Hypothalamus (tissue), 51 donors: ENCODE data around the gene PDS5B.
"Not testable (repeated sequence)": the region's sequence is repeated elsewhere in the genome, so short reads cannot be mapped to it uniquely, and the experiment has no call there.

Experiments
- DNase-seq, 51 donors: peaks; one replicate each; lab custom pipeline; 2025; lab: John Stamatoyannopoulos, UW

The PDS5B gene

GRCh38 chr13:32586080-32586900, at the start of gene PDS5B:
TSS of gene PDS5B (plus strand) at chr13:32586452. CDS start at chr13:32648773, 62,321 bp downstream.
- peak; percentile 46 to 97 (median 89) for DNase-seq

DNA sequence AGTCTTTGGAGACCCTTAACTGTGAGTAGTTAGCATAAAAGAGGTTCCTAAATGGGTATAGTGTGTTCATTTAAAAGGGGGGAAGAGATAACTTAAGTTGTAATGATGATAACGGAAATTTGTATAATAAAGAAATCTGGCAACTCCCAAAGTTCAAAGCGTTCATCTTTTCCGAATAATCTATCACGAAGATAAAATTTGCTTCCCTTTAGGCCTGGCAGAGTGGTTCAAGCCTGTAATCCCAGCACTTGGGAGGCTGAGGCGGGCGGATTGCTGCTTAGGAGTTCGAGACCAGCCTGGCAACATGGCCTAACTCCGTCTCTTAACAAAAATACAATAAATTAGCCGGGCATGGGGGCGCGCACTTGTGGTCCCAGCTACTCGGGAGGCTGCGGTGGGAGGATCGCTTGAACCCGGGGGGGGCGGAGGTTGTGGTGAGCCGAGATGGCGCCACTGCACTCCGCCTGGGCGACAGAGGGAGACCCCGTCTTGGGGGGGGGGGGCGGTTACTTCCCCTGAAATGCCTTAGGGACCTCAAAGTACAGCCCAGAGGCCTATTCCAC, 48.6 kb upstream of the PDS5B start:
- DNase-seq, result peak in 17 of 51 donors; percentile 4 to 49 (median 21)

DNA sequence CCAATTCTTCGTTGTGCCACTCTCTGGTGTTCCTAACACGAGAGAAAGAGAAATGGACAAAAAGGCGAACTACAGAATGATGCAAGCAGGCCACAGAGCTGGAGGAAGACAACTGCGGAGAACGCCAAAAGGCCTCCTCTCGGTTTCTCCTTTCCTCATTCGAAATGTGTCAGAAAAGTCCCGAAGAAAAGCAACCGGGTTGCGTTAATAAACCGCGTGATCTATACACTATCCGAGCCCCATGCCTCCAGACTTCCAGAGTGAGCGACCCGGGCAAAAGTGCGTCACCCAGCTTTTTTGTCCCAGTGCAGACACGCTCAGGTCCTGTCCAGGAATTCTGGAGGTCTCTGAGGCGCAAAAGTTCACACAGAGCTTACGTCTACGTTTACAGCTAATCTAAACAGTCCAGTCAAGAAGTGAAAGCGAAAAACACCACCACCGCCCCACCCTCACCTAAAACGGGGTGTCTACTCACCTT, 48.1 kb upstream of the PDS5B start:
- DNase-seq, result peak in 26 of 51 donors; percentile 13 to 76 (median 44)

GRCh38 chr13:32538621-32539246, 47.5 kb upstream of the PDS5B start, which contains the start of gene N4BP2L2:
TSS of gene N4BP2L2 (minus strand) at chr13:32538795. CDS start at chr13:32537027, 1,768 bp downstream.
- peak; percentile 27 to 97 (median 90) for DNase-seq

DNA sequence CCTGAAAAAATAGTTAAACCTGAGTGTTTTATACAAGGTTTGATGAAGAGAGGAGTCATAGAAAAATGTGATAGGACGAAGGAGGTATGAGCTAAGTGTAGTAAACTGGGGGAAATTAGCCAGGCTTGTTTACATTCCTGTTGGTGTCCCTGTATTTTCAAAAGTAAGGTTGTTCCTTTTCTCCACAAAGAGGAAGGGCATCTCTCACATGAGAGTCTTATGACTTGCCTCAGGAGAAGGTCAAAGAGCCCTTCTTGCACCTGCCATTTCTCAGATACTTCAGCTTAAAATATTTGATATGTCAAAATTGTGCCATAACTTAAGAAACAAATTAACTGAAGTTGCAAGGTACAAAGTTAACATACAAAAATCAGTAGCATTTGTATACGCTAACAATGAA, 44.0 kb upstream of the PDS5B start:
- DNase-seq, result no peak

GRCh38 chr13:32545083-32545482, 41.2 kb upstream of the PDS5B start:
- DNase-seq, result no peak

GRCh38 chr13:32548837-32549236, 37.4 kb upstream of the PDS5B start:
- DNase-seq, result no peak

DNA sequence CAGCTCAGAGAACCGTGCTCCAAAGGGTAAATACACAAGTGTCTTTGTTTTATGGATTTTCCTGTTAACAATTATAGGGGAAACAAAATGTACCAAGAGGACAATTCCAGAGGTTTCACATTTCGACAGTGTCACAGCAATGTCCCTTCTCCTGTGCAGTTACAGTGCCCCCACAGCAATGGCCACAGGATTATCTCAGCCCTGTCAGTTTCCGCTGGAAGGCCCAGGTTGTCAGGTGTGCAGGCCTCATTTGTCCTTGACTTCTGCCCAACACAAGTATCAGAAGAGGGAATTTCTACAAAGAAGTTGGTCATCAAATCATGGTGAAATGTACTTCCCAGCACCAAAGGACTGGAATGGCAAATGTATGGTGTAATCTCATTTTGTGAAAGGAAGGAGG, 36.5 kb upstream of the PDS5B start:
- DNase-seq, result no peak

DNA sequence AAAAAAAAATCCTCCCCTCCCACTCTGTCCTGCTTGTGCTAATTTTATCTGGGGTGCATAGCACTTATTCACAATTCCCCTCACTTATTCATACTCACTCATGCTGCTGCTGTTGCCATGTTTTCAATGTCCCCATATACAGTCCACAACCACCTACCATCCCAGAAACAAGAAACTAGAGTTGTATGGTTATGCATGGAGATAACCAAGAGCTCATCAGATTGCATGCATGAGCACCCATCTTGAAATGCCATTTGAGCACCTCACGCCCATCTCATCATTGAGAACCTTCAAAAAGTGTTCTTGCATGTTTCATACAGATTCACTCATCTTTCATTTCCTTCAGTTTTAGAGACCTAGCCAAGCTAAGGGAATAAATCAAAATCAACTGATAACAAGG, 32.5 kb upstream of the PDS5B start:
- no peak for DNase-seq

GRCh38 chr13:32555613-32556012, 30.6 kb upstream of the PDS5B start:
- no peak for DNase-seq

- DNase-seq, result not testable (repeated sequence)
These were observed 25.4 kb upstream of the PDS5B start for GRCh38 chr13:32560842-32561241.

GRCh38 chr13:32575687-32576086, 10.6 kb upstream of the PDS5B start:
- not testable (repeated sequence) for DNase-seq

- DNase-seq, result no peak
These were observed 9.2 kb upstream of the PDS5B start for GRCh38 chr13:32577032-32577431.

- peak in 1 of 51 donors; percentile 20 for DNase-seq
These were observed 5.0 kb upstream of the PDS5B start for GRCh38 chr13:32581177-32581786.

GRCh38 chr13:32582281-32582680, 4.0 kb upstream of the PDS5B start:
- DNase-seq, result no peak

DNA sequence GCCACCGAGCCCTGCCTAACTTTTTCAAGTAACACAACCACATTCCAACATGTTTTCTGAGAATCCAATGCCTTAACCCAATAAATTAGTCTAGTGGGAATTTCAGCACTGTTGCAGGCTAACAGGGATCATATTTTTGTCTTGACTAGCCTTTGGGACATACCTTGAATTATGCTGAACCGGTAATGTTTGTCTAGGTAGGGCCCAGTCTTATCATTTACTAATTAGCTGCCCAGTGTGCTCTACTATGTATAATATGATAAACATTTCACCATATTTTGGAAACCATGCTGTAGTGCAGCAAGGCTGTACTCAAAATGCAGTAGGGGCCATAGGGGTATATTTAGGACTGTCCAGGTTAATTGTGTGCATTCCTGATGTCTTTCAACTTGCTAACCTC, 3.3 kb upstream of the PDS5B start:
- DNase-seq, result no peak

DNA sequence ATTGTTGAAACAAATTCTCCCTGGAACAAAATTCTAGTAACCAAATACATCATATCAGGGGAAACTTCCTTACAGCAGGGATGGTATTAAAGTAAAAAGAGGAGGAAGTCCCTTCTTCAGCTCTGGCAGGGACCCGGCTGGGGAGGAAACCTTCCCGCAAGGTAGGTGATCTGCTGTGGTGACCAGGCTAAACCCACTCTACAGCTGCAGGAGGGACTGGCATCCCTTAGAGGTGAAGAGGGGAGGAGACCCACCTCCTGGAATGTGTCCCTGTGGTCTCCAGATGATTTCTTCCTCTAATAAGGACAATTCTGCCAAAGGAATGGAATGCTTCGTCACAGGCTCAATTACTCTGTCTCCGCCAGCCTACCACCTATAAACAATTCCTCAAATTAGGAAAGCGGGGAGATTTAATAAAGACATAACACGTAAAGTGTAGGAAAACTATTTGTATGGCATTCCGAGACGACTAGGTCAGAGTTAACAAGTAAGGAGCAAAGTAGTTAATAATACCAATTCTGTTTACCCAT, 637 bp upstream of the PDS5B start:
- peak in 10 of 51 donors; percentile 0 to 46 (median 2) for DNase-seq

GRCh38 chr13:32587011-32587810, 959 bp downstream of the PDS5B start:
- DNase-seq, result peak; percentile 5 to 82 (median 55)

GRCh38 chr13:32587811-32588170, 1.5 kb downstream of the PDS5B start:
- DNase-seq, result peak in 1 of 51 donors; percentile 37

DNA sequence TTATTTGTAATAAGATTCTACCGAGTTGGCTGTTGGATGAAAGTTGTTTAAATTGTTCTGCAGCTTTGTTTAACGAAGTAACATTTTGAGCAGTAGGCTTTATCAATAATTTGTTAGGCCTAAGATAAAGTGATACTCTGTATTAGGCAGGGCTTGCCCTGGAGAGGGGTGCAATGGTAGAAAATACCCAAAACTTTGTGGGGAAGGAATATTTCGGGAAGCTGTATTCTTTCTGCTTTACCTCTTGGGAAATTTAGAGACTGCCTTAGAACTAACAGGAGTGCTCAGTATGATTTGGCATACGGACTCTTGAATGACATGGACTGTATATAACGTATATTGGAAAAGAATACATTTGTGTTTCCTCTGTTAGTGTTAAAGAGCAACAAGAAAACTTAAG, 2.5 kb downstream of the PDS5B start:
- DNase-seq, result no peak
